ENCODE results near the gene ANKRD10.
A peak's percentile ranks its signal among the peaks of the same experiment; 100 is the strongest.

ANKRD10 gene

DNA sequence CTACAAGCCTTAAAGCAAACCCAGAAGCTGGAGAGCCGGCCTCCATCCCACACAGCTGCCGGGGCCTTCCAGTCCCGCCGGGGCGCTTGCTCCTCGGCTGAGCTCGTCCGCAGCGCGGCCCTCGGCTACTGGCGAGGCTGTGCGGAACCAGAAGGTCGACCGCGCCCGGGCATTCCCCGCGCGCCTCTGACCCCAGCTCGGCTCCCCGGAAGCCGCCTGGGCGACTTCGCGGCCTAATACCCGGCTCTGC, 863 bp downstream of the ANKRD10 start:
- DNase-seq (ENCODE audit: extremely low read depth, low read depth): no peak

DNA sequence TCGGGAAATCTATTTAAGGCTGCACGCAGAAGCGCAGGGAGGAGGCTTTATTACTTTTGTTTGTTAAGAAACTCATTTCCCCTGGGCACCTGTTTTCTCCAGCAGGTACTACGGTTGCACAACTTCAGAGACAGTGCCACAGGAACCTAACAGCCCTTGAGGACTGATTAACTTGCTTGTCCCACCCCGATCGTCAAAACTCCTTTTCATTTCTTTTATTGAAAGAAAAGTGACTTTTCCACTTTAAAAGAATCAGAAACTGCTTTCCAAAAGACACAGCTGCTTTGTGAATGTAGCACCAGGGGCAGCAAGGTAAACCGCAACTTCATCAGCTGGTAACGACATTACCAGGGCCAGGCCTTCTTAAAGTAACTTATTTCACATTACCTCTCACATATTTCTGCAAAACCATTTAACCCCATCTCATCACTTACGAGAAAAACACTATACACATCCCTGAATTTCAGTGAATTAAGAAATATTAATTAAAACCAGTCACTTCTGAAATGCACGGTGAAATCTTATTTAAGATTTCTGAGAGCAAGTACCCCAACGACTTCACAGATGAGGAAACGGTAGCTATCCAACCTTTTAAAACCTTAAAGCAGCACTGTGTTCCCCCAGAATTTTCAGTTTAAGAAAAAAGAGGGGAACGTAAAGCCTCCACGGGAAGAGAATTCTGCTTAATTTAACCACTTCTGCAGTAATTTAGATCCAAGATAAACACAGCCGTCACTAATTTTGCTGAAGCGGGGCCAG, 1.4 kb downstream of the ANKRD10 start:
- no peak for TF ChIP-seq CTCF (IDR thresholded peaks at IDR 0.05; ENCODE audit: low read depth, low read length, missing control alignments)
- peak overlapping the region; percentile 81 for H3K4me3 ChIP-seq (replicated peaks; ENCODE audit: low read depth, low read length)
- DNase-seq (ENCODE audit: extremely low read depth, low read depth): no peak

More for the DNA sequence above, 863 bp downstream of the ANKRD10 start:
- peak overlapping the region; percentile 81 for H3K4me3 ChIP-seq (replicated peaks; ENCODE audit: low read depth, low read length)
- no peak for TF ChIP-seq CTCF (IDR thresholded peaks at IDR 0.05; ENCODE audit: low read depth, low read length, missing control alignments)

DNA sequence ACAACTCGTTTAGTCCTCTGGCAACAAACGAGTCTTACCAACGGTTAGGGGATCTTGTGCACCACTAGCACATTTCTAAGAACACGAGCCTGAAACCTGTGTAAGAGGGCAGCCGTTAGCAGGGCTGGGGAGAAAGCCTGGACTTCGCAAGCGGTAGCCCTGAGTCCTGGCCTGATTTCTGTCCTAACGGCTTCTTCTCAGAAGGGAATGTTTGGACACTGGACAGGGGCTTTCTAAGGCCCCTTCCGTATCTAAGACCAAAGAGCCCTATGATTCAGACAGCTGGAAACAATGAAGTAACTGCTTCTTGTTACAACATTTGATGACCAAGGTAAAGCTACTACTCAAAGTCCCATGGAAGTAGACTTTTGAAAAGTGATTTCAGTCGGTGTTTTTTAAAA, 2.2 kb downstream of the ANKRD10 start:
- TF ChIP-seq CTCF (IDR thresholded peaks at IDR 0.05; ENCODE audit: low read depth, low read length, missing control alignments): no peak
- no peak for DNase-seq (ENCODE audit: extremely low read depth, low read depth)
- peak overlapping the region; percentile 81 for H3K4me3 ChIP-seq (replicated peaks; ENCODE audit: low read depth, low read length)

DNA sequence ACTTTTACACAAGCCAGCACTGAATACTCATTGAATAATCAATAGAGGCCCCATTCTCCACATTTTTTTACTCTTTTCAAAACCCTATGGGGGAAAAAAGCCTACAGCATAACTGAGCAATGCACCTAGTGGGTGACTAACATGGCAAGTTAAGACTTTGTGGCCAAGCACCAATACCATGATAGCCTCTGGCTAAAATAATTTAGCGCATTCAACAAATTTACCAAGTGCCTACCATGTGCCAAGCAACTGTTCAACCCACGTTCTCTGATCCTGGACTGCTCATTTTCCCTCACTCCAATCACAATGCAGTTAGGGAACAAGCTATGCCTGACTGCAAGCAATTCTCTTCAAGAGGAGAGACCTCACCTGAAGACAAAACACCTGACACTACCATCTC, 3.0 kb downstream of the ANKRD10 start:
- DNase-seq (ENCODE audit: extremely low read depth, low read depth): no peak
- no peak for TF ChIP-seq CTCF (IDR thresholded peaks at IDR 0.05; ENCODE audit: low read depth, low read length, missing control alignments)
- peak overlapping the region; percentile 81 for H3K4me3 ChIP-seq (replicated peaks; ENCODE audit: low read depth, low read length)

GRCh38 chr13:110910013-110910890, 4.6 kb downstream of the ANKRD10 start:
- TF ChIP-seq CTCF (IDR thresholded peaks at IDR 0.05; ENCODE audit: low read depth, low read length, missing control alignments): no peak
- DNase-seq (ENCODE audit: extremely low read depth, low read depth): no peak
- H3K4me3 ChIP-seq (replicated peaks; ENCODE audit: low read depth, low read length): no peak overlapping the region

GRCh38 chr13:110907951-110908898, 6.6 kb downstream of the ANKRD10 start:
- H3K4me3 ChIP-seq (replicated peaks; ENCODE audit: low read depth, low read length): no peak overlapping the region
- no peak for TF ChIP-seq CTCF (IDR thresholded peaks at IDR 0.05; ENCODE audit: low read depth, low read length, missing control alignments)
- DNase-seq (ENCODE audit: extremely low read depth, low read depth): no peak
